Activated naive CD4-positive, alpha-beta T cell treated with anti-CD3 and anti-CD28 coated beads, Interleukin-2, amount 50 U/mL, for 16 hours (primary cell): Measurements from ENCODE around the gene SCN9A.

Experiments used
- DNase-seq: peaks from one replicate; pipeline ENCODE4 v3.0.0-alpha.2; 2020

Gene SCN9A

GRCh38 chr2:166167449-166167848 is 208.3 kb downstream of the SCN9A start:
- no peak for DNase-seq

- DNase-seq: no peak
These were observed 212.0 kb downstream of the SCN9A start for GRCh38 chr2:166163775-166164174.

- no peak for DNase-seq
These were observed 217.2 kb downstream of the SCN9A start for GRCh38 chr2:166158546-166158945.

GRCh38 chr2:166157578-166157977 is 218.2 kb downstream of the SCN9A start:
- DNase-seq: no peak

GRCh38 chr2:166156985-166157490 is 218.7 kb downstream of the SCN9A start:
- DNase-seq: no peak

GRCh38 chr2:166155589-166155988 is 220.2 kb downstream of the SCN9A start:
- DNase-seq: no peak

GRCh38 chr2:166154685-166155338 is 220.9 kb downstream of the SCN9A start:
- no peak for DNase-seq

- no peak for DNase-seq
These were observed 223.7 kb downstream of the SCN9A start for GRCh38 chr2:166152064-166152463.

- no peak for DNase-seq
These were observed 227.0 kb downstream of the SCN9A start for GRCh38 chr2:166148500-166149400.

- no peak for DNase-seq
These were observed 227.9 kb downstream of the SCN9A start for GRCh38 chr2:166147883-166148282.
